Measurements from ENCODE around the gene MIPEP. TPM values are rescaled to one million over a fixed set of nuclear protein-coding genes. Genes with fewer than 3 reads are reported as not detected.
A peak's percentile ranks its signal among the peaks of the same experiment; 100 is the strongest.

MIPEP gene
- total and polyA plus RNA-seq, 9 of the 15 experiments (the other 6 are each of a cell fraction or from before 2014, with no cell fraction given) = 1.7 to 19.3 (median 13.1) TPM

GRCh38 chr13:23825179-23825578 is 64.0 kb downstream of the MIPEP start:
- CTCF ChIA-PET (ENCODE audit: low intra/inter-chr PET ratio) = no interaction called here
- in situ Hi-C loops (cut with MboI) = no loop called here
- Histone ChIP-seq H3K9me3 (replicated peaks; ENCODE audit: control insufficient read depth, insufficient read depth, low read depth, low read length) (no peaks in the 10 kb centered on the region), H3K27me3 (ENCODE audit: control insufficient read depth in 2 of 2, insufficient read depth in 2 of 2, low read length in 2 of 2) (no peaks in the 10 kb centered on the region), H2AFZ (ENCODE audit: low read depth, low read length) (no peak overlapping the region), H3K9ac (ENCODE audit: insufficient read depth in 1 of 2, low read depth in 2 of 2, low read length in 2 of 2) (no peak overlapping the region), H3K4me2 (ENCODE audit: insufficient read depth, low read length) (no peak overlapping the region), H3K4me1 (replicated peaks in 1 of 2; ENCODE audit: control insufficient read depth in 2 of 2, insufficient read depth in 2 of 2, low read length in 2 of 2) (no peaks in the 10 kb centered on the region), H3K27ac (ENCODE audit: extremely low read depth, low read depth, low read length) (no peak overlapping the region), H3K9me1 (ENCODE audit: control insufficient read depth, insufficient read depth, low read length) (no peaks in the 10 kb centered on the region), H3K4me3 (no peak overlapping the region), H3K79me2 (ENCODE audit: control insufficient read depth, insufficient read depth, low read length) (no peaks in the 10 kb centered on the region), H4K20me1 (replicated peaks; ENCODE audit: control insufficient read depth, insufficient read depth, low read length) (no peaks in the 10 kb centered on the region), H3K36me3 (ENCODE audit: control insufficient read depth, insufficient read depth, low read length) (no peaks in the 10 kb centered on the region)
- no peak for ATAC-seq
- FAIRE-seq = no peak
- TF ChIP-seq ZBTB17 (CRISPR knock-in tag; IDR thresholded peaks at IDR 0.05) (no peak), RBM34 (IDR thresholded peaks at IDR 0.05; ENCODE audit: borderline replicate concordance, insufficient read depth, low read length) (no peak), MEIS2 (IDR thresholded peaks at IDR 0.05; ENCODE audit: partially characterized antibody) (peak; percentile 81), PBX2 (CRISPR knock-in tag; IDR thresholded peaks at IDR 0.05; ENCODE audit: low read depth) (no peak), PBX2 (tag; conservative IDR thresholded peaks at IDR 0.05; ENCODE audit: low read depth) (peak; percentile 68; the same call in 1 of the 2 replicates), PTBP1 (IDR thresholded peaks at IDR 0.05; ENCODE audit: low read depth, low read length) (no peak), HDAC1 (IDR thresholded peaks at IDR 0.05) (no peak), PKNOX1 (IDR thresholded peaks at IDR 0.05) (peak; percentile 81)
- BruUV-seq (replicated peaks) = no TSS peak
- 52% methylated on average over 2 of the region's 2 CpGs for WGBS (ENCODE audit: insufficient coverage, low coverage, missing lambda C conversion rate)
- no peak for DNase-seq (ENCODE audit: extremely low read depth in 1 of 4, low spot score in 3 of 4)
- intact Hi-C loops (cut with micrococcal nuclease) = no loop called here
- POLR2A ChIA-PET = no interaction called here

All from K562 (cell line).